Measurements from ENCODE around the gene MAB21L1.

Gene MAB21L1

GRCh38 chr13:35469806-35470525, 6.5 kb downstream of the MAB21L1 start:
- no peak for TF ChIP-seq CTCF (IDR thresholded peaks at IDR 0.05; ENCODE audit: extremely low read depth, missing control alignments)
- DNase-seq (ENCODE audit: low spot score) = no peak

GRCh38 chr13:35468195-35468594, 8.3 kb downstream of the MAB21L1 start:
- DNase-seq (ENCODE audit: low spot score) = no peak
- no peak for TF ChIP-seq CTCF (IDR thresholded peaks at IDR 0.05; ENCODE audit: extremely low read depth, missing control alignments)

- DNase-seq (ENCODE audit: low spot score) = no peak
- no peak for TF ChIP-seq CTCF (IDR thresholded peaks at IDR 0.05; ENCODE audit: extremely low read depth, missing control alignments)
Observed at GRCh38 chr13:35465371-35465770, 11.1 kb downstream of the MAB21L1 start.

- DNase-seq (ENCODE audit: low spot score) = no peak
- no peak for TF ChIP-seq CTCF (IDR thresholded peaks at IDR 0.05; ENCODE audit: extremely low read depth, missing control alignments)
Observed at GRCh38 chr13:35460061-35460460, 16.4 kb downstream of the MAB21L1 start.

GRCh38 chr13:35457258-35457657, 19.2 kb downstream of the MAB21L1 start:
- no peak for TF ChIP-seq CTCF (IDR thresholded peaks at IDR 0.05; ENCODE audit: extremely low read depth, missing control alignments)
- DNase-seq (ENCODE audit: low spot score) = no peak

GRCh38 chr13:35455022-35455421, 21.5 kb downstream of the MAB21L1 start:
- TF ChIP-seq CTCF (IDR thresholded peaks at IDR 0.05; ENCODE audit: extremely low read depth, missing control alignments) = no peak
- no peak for DNase-seq (ENCODE audit: low spot score)

GRCh38 chr13:35449821-35450220, 26.7 kb downstream of the MAB21L1 start:
- TF ChIP-seq CTCF (IDR thresholded peaks at IDR 0.05; ENCODE audit: extremely low read depth, missing control alignments) = no peak
- no peak for DNase-seq (ENCODE audit: low spot score)

Measured in GM20000 (cell line).